NCI-H82 (cell line): ENCODE data around the gene TSHZ1.

Experiments used
- DNase-seq: peaks from one replicate; lab custom pipeline; 2025; lab: John Stamatoyannopoulos, UW

The TSHZ1 gene

DNA sequence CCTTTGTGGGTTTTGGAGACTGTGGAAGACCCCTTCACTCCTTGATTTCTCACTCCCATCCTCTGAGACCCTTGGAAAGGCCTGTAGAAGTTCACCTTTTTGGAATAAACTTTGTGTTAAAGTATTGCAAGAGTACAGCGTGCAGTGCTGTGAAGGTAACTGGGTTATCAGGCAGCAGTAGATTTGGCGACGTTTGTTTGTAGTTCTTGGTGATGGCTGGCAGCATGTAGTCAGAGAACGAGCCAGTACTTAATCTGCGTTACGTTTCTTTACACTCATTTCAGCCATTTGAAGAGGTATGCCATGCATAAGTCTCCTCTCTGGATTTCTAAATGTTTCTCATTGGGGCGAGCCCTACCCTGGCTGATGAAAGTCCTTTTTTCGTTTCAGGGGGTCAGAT, 64.6 kb downstream of the TSHZ1 start:
- DNase-seq: no peak

DNA sequence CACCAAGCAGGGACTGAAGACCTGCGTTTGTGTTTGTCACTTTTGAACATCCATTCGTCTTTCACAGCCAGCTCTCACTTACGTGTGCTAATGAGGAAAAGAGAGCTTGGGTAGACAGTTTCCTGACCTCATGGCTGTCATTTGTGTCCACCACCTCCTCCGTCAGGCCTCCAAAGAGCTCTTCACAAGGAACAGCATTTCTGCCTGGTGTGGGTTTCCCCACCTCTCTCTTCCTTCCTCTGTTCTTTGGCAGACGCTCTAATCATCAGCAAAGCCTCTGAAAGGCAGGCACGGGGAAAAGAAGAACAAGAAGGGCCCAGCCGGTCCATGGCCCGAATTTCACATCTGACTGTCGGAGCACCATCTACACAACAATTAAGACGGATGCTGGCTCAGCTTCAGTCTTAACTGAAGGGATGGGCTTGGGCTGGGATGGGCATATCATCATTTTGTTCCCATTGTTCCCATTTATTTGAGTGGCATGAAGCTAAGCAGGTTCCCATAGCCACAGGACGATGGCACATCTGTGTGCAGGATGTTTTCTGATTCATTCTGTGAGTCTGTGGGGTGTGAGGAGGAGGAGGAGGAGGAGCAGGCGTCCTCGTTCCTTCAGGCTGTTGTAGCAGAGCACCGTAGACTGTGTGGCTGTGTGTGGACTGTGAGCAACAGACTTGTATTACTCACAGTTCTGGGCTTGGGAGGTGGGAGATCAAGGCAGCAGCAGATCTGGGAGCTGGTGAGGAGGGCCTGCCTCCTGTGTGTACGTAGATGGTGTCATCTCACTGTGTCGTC, 66.4 kb downstream of the TSHZ1 start:
- DNase-seq: no peak

- DNase-seq: no peak
Measured at GRCh38 chr18:75277610-75277928, 67.0 kb downstream of the TSHZ1 start.

GRCh38 chr18:75279381-75279780, 68.8 kb downstream of the TSHZ1 start:
- DNase-seq: no peak

DNA sequence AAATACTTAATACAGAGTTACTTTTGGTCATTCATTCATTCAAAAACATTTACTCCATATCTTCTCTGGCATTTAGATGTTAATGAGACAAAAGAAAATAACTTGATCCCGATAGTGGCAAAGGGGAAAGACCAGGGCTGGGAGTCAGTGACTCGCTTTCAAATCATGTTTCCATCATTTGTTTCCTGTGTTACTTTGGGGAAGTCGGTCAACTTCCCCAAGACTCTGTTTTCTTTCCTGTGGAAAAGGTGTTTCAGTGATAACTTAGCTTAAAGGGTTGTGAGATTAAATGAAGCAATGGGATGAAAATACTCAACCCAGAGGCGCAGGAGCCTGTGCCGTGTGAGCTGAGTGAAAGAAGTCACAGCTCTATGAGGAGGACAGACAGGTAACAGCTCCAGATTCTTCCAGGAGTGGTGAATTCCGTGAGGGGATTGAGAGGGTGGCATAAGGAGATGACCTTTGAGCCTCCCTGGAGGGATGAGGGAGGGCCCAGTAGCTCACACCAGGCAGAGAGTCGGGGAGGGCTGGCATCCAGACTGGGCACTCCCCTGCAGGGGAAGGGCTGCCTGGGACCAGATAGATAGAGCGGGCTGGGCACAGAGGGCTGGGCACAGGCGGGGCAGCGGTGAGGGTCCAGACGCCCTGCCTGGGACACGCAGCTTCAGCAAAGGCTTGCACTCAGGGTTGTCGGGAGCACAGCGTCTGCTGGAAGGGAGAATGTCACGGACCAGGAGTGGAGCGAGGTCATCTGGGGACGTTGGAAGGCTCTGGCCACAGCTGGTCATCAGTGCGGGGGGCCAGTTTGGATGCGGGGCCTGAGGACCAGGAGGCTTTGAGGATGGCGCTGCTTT, 70.1 kb downstream of the TSHZ1 start:
- DNase-seq: no peak

DNA sequence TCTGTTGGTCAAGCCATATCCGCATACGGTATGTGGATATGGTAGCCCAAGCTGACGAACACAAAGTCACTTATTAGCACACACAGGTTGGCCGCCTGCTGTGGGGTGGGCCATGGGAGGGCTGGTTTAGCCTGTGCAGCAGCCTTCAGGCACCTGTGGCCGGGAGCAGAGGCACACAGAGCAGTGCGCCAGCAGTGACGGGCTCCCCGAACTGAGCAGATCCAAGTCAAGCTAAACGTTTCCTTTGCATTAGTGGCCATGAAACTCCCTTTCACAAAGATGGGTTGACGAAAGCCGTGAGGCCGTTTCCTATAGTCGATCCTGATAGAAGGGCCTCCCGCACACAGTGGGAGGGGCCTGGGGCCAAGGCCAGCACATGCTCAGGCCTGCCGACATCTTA, 72.1 kb downstream of the TSHZ1 start:
- DNase-seq: no peak

- DNase-seq: no peak
Measured at GRCh38 chr18:75283731-75284130, 73.1 kb downstream of the TSHZ1 start.

DNA sequence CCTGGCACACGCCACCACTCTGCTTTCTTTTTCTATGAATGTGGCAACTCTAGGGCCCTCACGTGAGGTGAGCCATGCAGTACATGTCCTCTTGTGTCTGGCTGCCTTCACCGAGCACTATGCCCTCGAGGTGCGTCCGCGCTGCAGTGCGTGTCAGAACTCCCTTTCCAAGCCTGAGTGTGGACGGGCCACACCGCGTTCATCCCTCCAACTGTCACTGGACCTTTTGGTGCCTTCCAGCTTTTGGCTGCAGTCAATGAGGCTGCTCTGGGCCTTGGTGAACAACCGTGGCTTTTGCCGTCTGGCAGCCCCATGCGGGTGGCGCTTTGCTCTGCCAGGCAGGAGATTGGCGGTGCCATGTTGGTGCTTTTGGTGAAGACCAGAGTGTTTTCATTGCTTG, 74.0 kb downstream of the TSHZ1 start:
- no peak for DNase-seq

DNA sequence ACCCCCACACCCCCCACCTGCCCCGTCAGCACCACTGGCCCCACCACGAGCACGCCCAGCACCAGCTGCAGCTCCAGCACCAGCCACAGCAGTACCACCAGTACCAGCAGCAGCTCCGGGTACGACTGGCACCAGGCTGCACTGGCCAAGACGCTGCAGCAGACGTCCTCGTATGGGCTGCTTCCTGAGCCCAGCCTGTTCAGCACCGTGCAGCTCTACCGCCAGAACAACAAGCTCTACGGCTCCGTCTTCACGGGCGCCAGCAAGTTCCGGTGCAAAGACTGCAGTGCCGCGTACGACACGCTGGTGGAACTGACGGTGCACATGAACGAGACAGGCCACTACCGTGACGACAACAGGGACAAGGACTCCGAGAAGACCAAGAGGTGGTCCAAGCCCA, 75.3 kb downstream of the TSHZ1 start:
- DNase-seq: no peak

DNA sequence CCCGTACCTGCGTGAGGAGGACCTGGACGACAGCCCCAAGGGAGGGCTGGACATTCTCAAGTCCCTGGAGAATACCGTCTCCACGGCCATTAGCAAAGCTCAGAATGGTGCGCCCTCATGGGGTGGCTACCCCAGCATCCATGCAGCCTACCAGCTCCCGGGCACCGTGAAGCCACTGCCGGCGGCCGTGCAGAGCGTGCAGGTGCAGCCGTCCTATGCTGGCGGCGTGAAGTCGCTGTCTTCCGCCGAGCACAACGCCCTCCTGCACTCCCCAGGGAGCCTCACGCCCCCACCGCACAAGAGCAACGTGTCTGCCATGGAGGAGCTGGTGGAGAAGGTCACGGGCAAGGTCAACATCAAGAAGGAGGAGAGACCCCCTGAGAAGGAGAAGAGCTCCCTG, 76.4 kb downstream of the TSHZ1 start:
- DNase-seq: no peak

DNA sequence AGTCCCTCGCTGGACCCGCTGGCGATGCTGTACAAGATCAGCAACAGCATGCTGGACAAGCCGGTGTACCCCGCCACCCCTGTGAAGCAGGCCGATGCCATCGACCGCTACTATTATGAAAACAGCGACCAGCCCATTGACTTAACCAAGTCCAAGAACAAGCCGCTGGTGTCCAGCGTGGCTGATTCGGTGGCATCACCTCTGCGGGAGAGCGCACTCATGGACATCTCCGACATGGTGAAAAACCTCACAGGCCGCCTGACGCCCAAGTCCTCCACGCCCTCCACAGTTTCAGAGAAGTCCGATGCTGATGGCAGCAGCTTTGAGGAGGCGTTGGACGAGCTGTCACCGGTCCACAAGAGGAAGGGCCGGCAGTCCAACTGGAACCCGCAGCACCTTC, 77.1 kb downstream of the TSHZ1 start:
- DNase-seq: no peak

DNA sequence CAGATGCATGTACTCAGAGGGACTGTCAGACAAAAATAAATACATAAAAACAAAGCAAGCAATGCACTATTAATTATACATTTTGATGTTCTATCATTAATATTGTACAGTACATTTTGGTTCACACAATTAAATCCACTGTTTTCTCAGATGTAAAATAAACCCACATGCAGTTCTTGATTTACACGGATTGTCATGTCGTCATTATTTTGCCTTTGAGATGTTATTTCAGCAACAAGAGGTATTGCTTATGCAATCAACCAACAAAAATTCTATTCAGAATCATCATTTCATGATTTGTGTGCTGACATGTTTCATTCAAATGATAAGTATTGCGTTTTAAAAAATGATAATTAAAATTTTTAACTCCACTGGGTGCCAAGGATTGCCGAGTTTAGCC, 79.2 kb downstream of the TSHZ1 start:
- DNase-seq: no peak

DNA sequence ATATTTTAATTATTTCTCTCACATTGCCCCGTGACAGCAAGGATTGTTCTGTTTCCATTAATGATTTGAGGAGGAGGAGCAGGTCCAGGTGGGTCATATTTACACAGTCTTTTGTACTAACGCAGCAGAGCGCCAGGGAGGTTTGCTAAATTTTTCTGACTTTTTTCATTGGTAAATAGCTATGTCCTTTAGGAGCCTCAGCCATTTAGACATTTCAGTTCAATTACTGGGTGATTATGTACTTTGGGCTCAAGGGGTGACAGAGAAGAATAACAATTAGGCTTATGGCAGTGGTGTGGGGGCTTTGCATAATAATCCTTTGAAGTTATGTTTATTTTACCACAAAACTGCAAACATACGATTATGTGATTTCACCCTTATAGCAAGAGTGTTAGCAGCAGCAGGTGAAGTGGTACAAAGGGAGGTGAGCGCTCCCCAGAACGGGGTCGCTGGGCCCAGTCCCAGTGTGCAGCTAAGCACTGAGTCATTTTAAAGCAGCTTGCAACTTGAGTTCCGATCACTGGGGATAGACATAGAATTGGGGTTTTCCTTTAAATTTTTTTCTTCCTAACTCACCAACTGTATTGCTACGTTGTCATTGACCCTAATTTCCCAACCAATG, 80.3 kb downstream of the TSHZ1 start:
- DNase-seq: no peak

DNA sequence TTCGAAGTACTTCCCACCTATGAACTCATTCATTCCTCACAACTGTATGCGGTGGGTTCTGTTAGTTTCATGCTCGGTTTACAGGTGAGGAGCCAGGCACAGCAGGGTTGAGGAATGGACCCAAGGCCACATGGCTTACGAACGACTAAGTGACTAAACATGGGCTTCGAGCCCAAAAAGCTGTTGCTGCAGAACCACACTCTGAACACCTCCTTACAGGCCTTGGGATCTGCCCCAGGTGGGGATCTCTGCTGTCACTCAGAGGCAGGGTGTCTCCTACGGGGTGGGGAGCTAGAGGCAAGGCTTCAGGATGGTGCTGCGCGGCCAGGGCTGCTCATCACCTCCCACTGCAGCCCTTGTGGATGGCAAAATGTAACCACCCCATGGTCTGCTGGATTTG, 80.9 kb downstream of the TSHZ1 start:
- no peak for DNase-seq

DNA sequence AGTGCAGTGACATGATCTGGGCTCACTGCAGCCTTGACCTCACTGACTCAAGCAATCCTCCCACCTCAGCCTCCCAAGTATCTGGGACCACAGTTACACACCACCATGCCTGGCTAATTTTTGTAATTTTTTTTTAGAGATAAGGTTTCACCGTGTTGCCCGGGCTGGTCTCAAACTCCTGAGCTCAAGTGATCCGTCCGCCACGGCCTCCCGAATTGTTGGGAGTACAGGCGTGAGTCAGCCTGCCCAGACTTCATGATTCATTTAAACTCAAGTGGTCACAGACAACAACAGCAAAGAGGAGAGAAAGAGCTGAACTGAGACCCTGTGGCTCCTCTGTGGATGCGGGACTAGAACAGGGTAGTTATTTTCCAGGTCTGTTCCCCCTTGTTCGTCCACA, 83.0 kb downstream of the TSHZ1 start:
- DNase-seq: no peak

- DNase-seq: no peak
Measured at GRCh38 chr18:75297731-75298130, 87.1 kb downstream of the TSHZ1 start.

DNA sequence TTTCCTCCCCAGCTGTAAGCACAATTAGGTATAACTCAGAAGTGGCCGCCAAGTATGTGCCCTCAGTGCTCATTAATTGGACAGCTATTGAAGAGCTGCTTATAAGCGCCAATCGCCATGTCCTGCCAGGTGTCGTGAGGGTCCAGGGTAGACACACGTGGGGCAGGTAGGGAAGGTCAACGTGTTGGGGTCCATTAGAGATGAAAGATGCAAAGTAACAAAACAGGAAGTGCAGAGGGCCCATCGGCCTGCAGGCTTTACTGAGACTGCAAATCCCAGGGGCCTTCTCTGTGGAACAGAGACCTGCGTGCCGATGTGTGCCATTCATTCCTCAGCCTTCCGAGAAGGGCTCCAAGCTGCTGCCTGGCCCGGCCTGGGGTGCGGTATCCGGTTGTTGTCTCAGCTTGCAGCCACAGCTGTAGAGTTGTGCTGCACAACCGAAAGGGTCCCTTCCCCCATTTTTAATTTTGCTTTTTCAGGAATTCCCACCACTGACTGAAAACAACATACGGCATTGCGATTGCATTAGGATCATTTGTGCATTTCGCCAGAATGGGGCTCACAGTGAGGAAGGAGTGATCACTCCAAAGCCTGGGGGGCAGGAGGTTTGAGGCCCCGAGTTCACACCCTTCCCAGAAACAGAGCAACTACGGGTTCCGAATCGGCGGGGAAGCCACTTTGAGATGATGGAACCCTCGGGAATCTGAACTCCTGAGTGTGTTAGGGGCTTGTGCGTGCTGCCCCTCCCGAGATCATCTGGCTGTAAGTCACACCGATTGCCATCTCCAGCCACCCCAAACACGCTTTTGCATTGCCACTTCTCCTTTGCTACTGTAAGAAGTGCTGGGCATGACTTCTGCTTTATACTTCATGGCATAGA, 94.3 kb downstream of the TSHZ1 start:
- no peak for DNase-seq

DNA sequence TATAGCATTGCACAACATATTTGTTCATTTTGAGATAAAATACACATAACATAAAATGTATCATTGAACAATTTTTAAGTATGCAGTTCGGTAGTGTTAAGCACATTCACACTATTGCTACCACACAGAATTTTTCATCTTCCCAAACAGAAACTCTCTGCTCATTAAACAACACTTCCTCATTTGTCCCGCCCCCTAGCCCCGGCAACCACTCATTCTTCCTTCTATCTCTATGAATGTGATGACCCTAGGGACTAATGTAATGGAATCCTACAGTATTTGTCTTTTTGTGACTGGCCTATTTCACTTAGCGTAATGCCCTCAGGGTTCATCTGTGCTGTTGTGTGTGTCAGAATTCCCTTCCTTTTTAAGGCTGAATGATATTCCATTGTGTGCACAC, 95.4 kb downstream of the TSHZ1 start:
- DNase-seq: no peak

- no peak for DNase-seq
Measured at GRCh38 chr18:75307530-75307929, 96.9 kb downstream of the TSHZ1 start.

DNA sequence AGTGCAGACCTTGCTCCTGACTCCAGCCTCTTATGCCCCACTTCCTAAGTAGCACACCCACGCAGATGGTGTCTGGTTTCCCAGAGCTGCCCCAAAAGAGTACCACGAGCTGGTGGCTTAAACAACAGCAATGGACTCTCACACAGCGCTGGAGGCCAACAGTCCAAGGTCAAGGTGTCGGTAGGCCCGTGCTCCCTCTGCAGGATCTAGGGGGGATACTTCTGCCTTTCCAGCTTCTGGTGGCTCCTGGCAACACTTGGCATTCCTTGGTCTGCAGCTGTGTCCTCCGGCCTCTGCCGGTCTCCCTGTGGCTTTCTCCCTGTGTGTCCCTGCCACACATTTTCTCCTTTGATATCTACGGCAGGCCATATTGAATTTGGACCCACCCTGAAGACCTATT, 99.0 kb downstream of the TSHZ1 start:
- peak; percentile 3 for DNase-seq

- peak; percentile 4 for DNase-seq
Measured at GRCh38 chr18:75314117-75314516, 103.5 kb downstream of the TSHZ1 start.

GRCh38 chr18:75314606-75315005, 104.0 kb downstream of the TSHZ1 start:
- DNase-seq: no peak
